ENCODE data around the gene HSBP1. TPM values are rescaled to one million over a fixed set of nuclear protein-coding genes. Genes with fewer than 3 reads are reported as not detected.

Gene HSBP1
- total RNA-seq, 6 experiments from 2014 or later: 5.6 to 46.2 (median 35.2) TPM

DNA sequence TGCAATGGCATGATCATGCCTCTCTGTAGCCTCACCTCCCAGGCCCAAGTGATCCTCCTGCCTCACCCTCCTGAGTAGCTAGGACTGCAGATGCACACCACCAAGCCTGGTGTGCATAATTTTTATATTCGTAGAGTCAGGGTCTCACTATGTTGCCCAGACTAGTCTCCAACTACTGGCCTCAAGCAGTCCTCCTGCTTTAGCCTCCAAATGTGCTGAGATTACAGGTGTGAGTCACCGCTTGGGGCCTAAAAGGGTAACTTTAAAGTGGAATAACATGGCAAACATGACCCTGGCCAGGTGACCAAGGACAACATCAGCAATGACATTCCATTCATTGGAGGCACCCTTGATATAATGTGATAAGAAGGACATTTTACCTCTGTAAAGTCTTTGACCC is 26.1 kb downstream of the HSBP1 start:
- no peaks in the 10 kb centered on the region for H3K27me3 ChIP-seq
- no peaks in the 10 kb centered on the region for H3K4me1 ChIP-seq
- 67% methylated on average over 1 of the region's 2 CpGs for WGBS (ENCODE audit: insufficient coverage, low coverage, low lambda C conversion rate, missing lambda C conversion rate)
- H3K9me3 ChIP-seq: no peaks in the 10 kb centered on the region
- ATAC-seq (no peak), DNase-seq (no peak)
- H3K27ac ChIP-seq: no peak overlapping the region
- intact Hi-C loops (cut with DNase I): no loop called here
- no peaks in the 10 kb centered on the region for H3K36me3 ChIP-seq
- no peak overlapping the region for H3K4me3 ChIP-seq
- no peak for TF ChIP-seq POLR2A (IDR thresholded peaks at IDR 0.05)
- TF ChIP-seq, protein P1, sequence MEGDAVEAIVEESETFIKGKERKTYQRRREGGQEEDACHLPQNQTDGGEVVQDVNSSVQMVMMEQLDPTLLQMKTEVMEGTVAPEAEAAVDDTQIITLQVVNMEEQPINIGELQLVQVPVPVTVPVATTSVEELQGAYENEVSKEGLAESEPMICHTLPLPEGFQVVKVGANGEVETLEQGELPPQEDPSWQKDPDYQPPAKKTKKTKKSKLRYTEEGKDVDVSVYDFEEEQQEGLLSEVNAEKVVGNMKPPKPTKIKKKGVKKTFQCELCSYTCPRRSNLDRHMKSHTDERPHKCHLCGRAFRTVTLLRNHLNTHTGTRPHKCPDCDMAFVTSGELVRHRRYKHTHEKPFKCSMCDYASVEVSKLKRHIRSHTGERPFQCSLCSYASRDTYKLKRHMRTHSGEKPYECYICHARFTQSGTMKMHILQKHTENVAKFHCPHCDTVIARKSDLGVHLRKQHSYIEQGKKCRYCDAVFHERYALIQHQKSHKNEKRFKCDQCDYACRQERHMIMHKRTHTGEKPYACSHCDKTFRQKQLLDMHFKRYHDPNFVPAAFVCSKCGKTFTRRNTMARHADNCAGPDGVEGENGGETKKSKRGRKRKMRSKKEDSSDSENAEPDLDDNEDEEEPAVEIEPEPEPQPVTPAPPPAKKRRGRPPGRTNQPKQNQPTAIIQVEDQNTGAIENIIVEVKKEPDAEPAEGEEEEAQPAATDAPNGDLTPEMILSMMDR (IDR thresholded peaks at IDR 0.05): no peak

DNA sequence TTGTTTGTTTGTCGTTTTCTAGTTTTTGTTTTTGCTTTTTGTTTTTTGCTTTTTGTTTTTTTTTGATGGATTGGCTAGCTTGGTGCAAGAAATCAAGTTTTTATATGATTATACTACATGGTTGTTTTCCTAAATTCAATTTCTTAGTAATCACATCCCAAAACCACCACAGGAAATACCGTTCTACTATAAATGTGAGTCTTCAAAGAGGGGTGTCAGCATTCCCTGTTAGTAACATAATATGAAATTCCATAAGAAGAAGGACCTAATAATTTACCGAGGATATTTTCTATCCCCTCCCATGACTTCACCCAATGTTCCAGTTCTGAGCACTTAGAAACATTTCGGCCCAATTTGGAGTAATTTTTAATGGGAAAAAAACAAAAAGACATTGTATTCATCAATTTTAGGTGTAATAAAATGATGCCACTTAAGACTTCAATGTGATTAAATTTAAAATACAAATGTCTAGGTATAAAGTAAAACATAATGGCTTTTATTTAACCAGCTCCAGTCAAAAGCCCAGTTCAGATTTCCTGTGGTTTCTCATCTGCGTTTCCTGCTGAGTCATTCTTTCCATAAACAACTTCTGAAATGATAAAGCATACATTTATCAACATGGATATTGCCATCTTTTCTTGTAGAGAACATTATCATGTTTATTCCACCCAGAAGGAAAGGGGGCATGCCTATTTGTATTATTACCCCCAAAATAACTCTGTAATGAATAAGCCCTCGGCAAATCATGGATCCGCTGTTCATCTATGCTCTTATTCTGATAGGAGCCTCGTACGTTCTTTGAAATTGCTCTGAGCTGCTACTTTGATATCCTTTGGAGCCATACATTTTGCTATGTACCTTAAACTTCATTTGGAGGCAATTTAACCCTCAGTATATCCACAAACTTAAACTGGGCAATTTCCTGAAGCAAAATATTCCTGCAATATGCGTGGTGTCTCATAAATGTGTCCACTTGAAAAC is 28.1 kb downstream of the HSBP1 start:
- Histone ChIP-seq H3K36me3 (no peaks in the 10 kb centered on the region), H3K27me3 (no peaks in the 10 kb centered on the region), H3K4me3 (no peak overlapping the region), H3K9me3 (no peaks in the 10 kb centered on the region), H3K4me1 (no peaks in the 10 kb centered on the region), H3K27ac (no peak overlapping the region)
- 55% methylated on average over 10 of the region's 10 CpGs for WGBS (ENCODE audit: insufficient coverage, low coverage, low lambda C conversion rate, missing lambda C conversion rate)
- no peak for ATAC-seq
- intact Hi-C loops (cut with DNase I): no loop called here
- no peak for TF ChIP-seq POLR2A (IDR thresholded peaks at IDR 0.05)
- TF ChIP-seq, protein P1 (IDR thresholded peaks at IDR 0.05): no peak
- DNase-seq: no peak

DNA sequence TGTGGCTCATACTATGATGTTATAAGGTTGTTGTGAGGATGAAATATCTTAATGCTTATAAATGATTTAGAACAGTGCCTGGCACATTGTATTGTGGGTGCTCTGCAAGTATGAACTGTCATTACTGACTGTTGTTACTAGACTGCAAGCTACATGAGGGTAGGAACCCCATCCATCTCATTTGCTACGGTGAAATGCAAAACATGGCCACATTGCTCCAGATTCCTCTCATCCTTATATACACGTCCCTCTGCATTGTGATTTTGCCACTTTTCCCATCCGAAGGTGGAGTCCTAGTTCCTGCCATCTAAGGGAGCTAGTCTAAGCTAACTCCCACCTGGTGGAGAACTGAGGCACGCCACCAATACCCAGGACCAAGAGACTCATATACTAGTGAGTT is 29.8 kb downstream of the HSBP1 start:
- H3K4me3 ChIP-seq: no peak overlapping the region
- no peaks in the 10 kb centered on the region for H3K27me3 ChIP-seq
- no peak for ATAC-seq
- intact Hi-C loops (cut with DNase I): no loop called here
- WGBS (ENCODE audit: insufficient coverage, low coverage, low lambda C conversion rate, missing lambda C conversion rate): 89% methylated on average over 3 of the region's 4 CpGs
- DNase-seq: no peak
- H3K36me3 ChIP-seq: no peaks in the 10 kb centered on the region
- H3K4me1 ChIP-seq: no peaks in the 10 kb centered on the region
- H3K27ac ChIP-seq: no peak overlapping the region
- no peak for TF ChIP-seq POLR2A (IDR thresholded peaks at IDR 0.05)
- TF ChIP-seq, protein P1 (IDR thresholded peaks at IDR 0.05): no peak
- no peaks in the 10 kb centered on the region for H3K9me3 ChIP-seq

DNA sequence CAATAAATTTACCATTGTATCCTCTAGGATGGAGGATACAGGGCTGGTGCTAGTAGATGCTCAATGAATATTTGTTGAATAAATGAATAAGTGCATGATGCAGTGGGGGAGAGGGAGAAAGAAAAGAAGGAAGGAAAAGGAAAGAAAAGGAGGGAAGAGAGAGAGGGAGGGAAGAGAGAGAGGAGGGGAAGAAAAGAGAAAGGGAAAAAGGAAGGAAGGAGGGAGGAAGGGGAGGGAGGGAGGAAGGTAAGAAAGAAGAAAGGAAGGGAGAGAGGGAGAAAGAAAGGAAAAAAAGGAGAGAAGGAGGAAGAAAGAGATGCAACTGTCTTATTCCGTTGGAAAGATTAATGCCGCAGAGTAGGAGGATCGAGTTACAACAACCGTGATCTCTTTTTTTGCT is 30.4 kb downstream of the HSBP1 start:
- Histone ChIP-seq H3K4me1 (no peaks in the 10 kb centered on the region), H3K9me3 (no peaks in the 10 kb centered on the region), H3K4me3 (no peak overlapping the region), H3K27me3 (no peaks in the 10 kb centered on the region), H3K36me3 (no peaks in the 10 kb centered on the region), H3K27ac (no peak overlapping the region)
- DNase-seq: no peak
- TF ChIP-seq, protein P1 (IDR thresholded peaks at IDR 0.05): no peak
- TF ChIP-seq POLR2A (IDR thresholded peaks at IDR 0.05): no peak
- intact Hi-C loops (cut with DNase I): no loop called here
- no peak for ATAC-seq
- WGBS (ENCODE audit: insufficient coverage, low coverage, low lambda C conversion rate, missing lambda C conversion rate): 68% methylated on average over 4 of the region's 4 CpGs
